NCI-H2107 treated with DMSO at 0.1 percent for 48 hours (cell line): ENCODE measurements around the gene PCDHB12.
"Not testable (repeated sequence)": the region's sequence is repeated elsewhere in the genome, so short reads cannot be mapped to it uniquely, and the experiment has no call there.

Experiments
- DNase-seq: peaks from one replicate; lab custom pipeline; 2025; ENCODE audit not compliant: unreplicated experiment; lab: John Stamatoyannopoulos, UW

Gene PCDHB12

GRCh38 chr5:141208478-141208877, at the start of gene PCDHB12:
PCDHB12 (plus strand) TSS chr5:141208719; CDS start chr5:141208908, 189 bp downstream.
- DNase-seq = no peak

- DNase-seq = no peak
These were observed 35.9 kb upstream of the PCDHB12 start, which contains the start of gene PCDHB7 for GRCh38 chr5:141172381-141173204. PCDHB7 (plus strand) TSS chr5:141172644; CDS start chr5:141172836, 192 bp downstream.

- not testable (repeated sequence) for DNase-seq
These were observed 34.0 kb upstream of the PCDHB12 start for GRCh38 chr5:141174291-141175104.

- DNase-seq = no peak
These were observed 32.6 kb upstream of the PCDHB12 start for GRCh38 chr5:141175933-141176332.

DNA sequence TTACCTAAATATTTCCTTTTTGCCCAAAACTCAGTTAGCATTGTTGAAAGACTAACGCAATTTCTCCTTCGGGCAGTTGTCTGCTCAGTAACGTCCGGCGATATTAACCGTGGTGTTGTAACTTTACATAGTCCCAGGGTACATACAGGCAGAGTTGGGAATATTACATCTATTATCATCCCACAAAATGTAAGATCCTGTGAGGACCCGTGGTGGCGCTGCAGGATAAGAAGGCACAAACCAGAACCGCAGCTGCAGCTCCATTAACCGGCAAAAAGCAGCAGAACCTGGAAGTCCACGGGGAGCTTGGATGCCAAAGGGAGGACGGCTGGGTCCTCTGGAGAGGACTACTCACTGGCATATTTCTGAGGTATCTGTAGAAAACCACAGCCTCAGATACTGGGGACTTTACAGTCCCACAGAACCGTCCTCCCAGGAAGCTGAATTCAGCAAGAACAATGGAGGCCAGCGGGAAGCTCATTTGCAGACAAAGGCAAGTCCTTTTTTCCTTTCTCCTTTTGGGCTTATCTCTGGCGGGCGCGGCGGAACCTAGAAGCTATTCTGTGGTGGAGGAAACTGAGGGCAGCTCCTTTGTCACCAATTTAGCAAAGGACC, 30.8 kb upstream of the PCDHB12 start, which contains the start of gene PCDHB8:
Gene PCDHB8 (plus strand): TSS at position 214 of the 615 bp plus-strand sequence. CDS start 245 bp downstream, at position 459.
- DNase-seq = not testable (repeated sequence)

DNA sequence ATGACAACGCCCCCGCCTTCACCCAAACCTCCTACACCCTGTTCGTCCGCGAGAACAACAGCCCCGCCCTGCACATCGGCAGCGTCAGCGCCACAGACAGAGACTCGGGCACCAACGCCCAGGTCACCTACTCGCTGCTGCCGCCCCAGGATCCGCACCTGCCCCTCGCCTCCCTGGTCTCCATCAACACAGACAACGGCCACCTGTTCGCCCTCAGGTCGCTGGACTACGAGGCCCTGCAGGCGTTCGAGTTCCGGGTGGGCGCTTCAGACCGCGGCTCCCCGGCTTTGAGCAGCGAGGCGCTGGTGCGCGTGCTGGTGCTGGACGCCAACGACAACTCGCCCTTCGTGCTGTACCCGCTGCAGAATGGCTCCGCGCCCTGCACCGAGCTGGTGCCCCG, 29.1 kb upstream of the PCDHB12 start:
- DNase-seq = not testable (repeated sequence)

GRCh38 chr5:141179876-141180275, 28.6 kb upstream of the PCDHB12 start:
- DNase-seq = not testable (repeated sequence)

DNA sequence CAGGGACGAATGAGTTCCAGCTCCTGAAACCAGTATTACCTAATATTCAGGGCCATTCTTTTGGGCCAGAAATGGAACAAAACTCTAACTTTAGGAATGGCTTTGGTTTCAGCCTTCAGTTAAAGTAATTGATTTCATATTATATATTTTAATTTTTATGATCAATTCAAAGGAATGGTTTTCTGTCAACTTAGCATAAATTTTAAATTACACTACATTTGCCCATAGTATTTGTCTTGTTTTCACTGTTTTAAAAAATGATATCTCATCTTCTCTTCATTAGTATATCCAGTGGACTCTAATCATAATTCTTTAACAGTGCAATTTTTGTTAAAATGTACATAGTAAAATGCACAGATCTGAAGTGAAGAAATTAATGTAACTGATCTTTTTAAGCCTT, 28.2 kb upstream of the PCDHB12 start:
- DNase-seq = no peak

DNA sequence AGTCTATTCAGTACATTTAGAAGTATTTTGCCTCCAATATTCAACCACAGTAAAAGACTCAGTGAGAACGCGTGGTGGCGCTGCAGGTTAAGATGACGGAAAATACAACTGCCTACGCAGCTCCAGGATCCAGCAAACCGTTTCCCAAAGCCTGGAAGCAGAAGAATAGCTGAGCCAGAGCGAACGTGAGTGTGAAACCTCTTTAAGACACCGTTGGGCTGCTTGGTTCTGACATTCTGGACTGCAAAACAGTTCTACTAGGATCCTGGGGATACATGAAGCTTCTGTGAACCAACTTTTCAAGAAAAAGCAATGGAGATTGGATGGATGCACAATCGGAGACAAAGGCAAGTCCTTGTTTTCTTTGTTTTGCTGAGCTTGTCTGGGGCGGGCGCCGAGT, 26.3 kb upstream of the PCDHB12 start, which contains the start of gene PCDHB16:
Gene PCDHB16 (plus strand): TSS at position 140 of the 400 bp plus-strand sequence. CDS start 173 bp downstream, at position 313.
- no peak for DNase-seq

DNA sequence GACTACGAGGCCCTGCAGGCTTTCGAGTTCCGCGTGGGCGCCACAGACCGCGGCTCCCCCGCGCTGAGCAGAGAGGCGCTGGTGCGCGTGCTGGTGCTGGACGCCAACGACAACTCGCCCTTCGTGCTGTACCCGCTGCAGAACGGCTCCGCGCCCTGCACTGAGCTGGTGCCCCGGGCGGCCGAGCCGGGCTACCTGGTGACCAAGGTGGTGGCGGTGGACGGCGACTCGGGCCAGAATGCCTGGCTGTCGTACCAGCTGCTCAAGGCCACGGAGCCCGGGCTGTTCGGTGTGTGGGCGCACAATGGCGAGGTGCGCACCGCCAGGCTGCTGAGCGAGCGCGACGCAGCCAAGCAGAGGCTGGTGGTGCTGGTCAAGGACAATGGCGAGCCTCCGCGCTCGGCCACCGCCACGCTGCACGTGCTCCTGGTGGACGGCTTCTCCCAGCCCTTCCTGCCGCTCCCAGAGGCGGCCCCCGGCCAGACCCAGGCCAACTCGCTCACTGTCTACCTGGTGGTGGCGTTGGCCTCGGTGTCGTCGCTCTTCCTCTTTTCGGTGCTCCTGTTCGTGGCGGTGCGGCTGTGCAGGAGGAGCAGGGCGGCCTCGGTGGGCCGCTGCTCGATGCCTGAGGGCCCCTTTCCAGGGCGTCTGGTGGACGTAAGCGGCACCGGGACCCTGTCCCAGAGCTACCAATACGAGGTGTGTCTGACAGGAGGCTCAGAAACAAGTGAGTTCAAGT, 24.2 kb upstream of the PCDHB12 start:
- not testable (repeated sequence) for DNase-seq

DNA sequence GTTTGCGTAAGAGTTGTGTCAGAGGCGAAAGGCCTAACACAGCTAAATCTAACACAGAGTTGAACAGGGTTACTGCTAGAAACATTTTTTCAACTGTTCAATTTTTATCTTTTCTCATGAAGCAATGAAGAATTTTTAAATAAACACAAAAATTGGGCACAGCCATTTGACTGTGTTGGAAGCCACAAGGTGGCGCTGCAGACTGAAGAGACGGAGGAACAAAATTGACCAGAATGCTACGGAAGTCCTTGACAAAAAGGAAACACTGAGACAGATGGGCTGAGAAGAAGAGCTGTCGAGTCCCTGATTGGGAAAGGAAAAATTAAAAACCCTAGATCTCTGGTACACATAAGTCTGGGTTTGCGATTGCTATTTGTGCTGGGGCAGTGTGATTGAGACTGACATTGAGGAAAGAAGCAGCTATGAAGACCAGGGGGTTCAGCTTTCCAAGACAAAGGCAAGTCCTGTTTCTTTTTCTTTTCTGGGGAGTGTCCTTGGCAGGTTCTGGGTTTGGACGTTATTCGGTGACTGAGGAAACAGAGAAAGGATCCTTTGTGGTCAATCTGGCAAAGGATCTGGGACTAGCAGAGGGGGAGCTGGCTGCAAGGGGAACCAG, 21.5 kb upstream of the PCDHB12 start, which contains the start of gene PCDHB9:
Gene PCDHB9 (plus strand): TSS at position 265 of the 616 bp plus-strand sequence. CDS start 158 bp downstream, at position 423.
- DNase-seq = peak; percentile 56

DNA sequence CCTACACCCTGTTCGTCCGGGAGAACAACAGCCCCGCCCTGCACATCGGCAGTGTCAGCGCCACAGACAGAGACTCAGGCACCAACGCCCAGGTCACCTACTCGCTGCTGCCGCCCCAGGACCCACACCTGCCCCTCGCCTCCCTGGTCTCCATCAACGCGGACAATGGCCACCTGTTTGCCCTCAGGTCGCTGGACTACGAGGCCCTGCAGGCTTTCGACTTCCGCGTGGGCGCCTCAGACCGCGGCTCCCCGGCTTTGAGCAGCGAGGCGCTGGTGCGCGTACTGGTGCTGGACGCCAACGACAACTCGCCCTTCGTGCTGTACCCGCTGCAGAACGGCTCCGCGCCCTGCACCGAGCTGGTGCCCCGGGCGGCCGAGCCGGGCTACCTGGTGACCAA, 19.8 kb upstream of the PCDHB12 start:
- not testable (repeated sequence) for DNase-seq

- DNase-seq = not testable (repeated sequence)
These were observed 19.4 kb upstream of the PCDHB12 start for GRCh38 chr5:141189131-141189530.

GRCh38 chr5:141192110-141192725, 16.3 kb upstream of the PCDHB12 start, which contains the start of gene PCDHB10:
PCDHB10 (plus strand) TSS chr5:141192353; CDS start chr5:141192553, 200 bp downstream.
- DNase-seq = no peak

- DNase-seq = not testable (repeated sequence)
These were observed 14.2 kb upstream of the PCDHB12 start for GRCh38 chr5:141194332-141194731.

DNA sequence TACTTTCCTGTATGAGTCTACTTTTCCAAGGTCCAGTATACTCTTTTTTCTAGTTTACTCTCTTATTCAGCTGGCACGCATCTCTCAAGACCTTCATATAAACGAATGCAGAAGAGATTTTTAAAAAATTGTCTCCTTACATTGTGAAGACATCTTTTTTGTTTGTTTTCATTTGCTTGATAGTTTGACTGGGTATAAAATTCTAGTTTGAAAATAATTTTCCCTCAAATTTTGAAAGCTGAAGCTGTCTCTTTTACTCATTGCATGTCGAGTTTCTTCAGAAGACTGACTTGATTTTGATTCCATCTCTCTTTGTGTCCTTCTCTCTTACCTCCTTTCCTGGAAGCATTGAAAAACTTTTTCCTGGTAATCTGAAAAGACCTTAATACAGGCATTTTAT, 12.2 kb upstream of the PCDHB12 start:
- DNase-seq = no peak

DNA sequence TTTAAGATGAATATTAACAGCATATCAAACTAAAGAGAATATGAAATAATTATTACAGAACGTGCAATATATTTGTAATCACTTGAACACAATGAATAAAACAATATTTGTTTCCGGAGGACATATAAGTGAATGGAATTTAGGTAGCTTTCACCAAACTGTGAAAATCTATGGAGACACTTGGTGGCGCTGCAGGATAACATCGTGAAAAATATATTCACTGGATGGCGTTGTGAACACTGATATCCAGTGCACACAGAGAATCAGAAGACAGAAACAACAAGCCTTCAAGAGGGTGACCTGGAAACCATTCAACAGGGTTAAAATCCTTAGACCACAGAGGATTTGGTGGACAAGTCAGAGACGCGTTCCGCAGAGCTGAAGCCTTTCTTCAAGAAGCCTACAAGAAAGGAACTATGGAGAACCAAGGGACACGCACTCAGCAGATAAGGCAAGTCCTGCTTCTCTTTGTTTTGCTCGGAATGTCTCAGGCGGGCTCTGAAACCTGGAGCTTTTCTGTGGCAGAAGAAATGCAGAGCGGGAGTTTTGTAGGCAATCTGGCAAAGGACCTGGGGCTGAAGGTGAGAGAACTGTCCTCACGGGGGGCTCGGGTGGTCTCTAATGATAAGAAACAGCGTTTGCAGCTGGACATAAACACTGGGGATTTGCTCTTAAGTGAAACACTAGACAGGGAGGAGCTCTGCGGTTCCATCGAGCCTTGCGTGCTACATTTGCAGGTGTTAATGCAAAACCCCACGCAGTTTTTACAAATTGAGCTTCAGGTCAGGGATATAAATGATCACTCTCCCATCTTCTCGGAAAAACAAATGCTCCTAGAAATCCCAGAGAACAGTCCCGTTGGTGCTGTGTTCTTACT, 8.9 kb upstream of the PCDHB12 start, which contains the start of gene PCDHB11:
Gene PCDHB11 (plus strand): TSS at position 269 of the 877 bp plus-strand sequence. CDS start 148 bp downstream, at position 417.
- no peak for DNase-seq

DNA sequence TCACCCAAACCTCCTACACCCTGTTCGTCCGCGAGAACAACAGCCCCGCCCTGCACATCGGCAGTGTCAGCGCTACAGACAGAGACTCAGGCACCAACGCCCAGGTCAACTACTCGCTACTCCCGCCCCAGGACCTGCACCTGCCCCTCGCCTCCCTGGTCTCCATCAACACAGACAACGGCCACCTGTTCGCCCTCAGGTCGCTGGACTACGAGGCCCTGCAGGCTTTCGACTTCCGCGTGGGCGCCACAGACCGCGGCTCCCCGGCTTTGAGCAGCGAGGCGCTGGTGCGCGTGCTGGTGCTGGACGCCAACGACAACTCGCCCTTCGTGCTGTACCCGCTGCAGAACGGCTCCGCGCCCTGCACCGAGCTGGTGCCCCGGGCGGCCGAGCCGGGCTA, 7.4 kb upstream of the PCDHB12 start:
- not testable (repeated sequence) for DNase-seq
